Mesothelial cell of epicardium (in vitro differentiated cells): ENCODE results near the gene FAM181A. TPM values are rescaled to one million over a fixed set of nuclear protein-coding genes. Genes with fewer than 3 reads are reported as not detected.

Source experiments
- DNase-seq, 2 experiments: peaks; one replicate each; pipeline ENCODE4 v3.0.0; 2021; ENCODE audit warnings: low spot score in 2 of 2; ENCODE audit not compliant: unreplicated experiment in 2 of 2
- H3K27ac Mint-ChIP-seq: 2 replicates; pipeline ENCODE4 v1.8.0; 2021; ENCODE audit warnings: mixed read lengths
- H3K27me3 Mint-ChIP-seq: 2 replicates; pipeline ENCODE4 v1.8.0; 2021; ENCODE audit warnings: low read depth, mixed read lengths
- H3K36me3 Mint-ChIP-seq: 2 replicates; pipeline ENCODE4 v1.8.0; 2021; ENCODE audit warnings: mixed read lengths
- H3K4me1 Mint-ChIP-seq: 2 replicates; pipeline ENCODE4 v1.8.0; 2021; ENCODE audit warnings: mixed read lengths
- H3K4me3 Mint-ChIP-seq: 2 replicates; pipeline ENCODE4 v1.8.0; 2021; ENCODE audit warnings: mild to moderate bottlenecking, moderate library complexity, mixed read lengths
- H3K9me3 Mint-ChIP-seq: 2 replicates; pipeline ENCODE4 v1.8.0; 2021; ENCODE audit warnings: mixed read lengths
- CTCF ChIP-seq: fragments of 200-600 bp; sonication (generic); IDR thresholded peaks from one replicate; pipeline ENCODE4 v1.5.0; 2021; ENCODE audit warnings: antibody characterized with exemption; ENCODE audit not compliant: unreplicated experiment
- total RNA-seq: library from RNA; stranded (reverse); gene quantifications from 3 replicates; pipeline ENCODE4 v1.2.1, GENCODE V29; 2021

Gene FAM181A
- total RNA-seq, 1 donor from 2014 or later: not detected

- H3K9me3 Mint-ChIP-seq: no peaks in the 10 kb centered on the region
- H3K4me1 Mint-ChIP-seq: peaks cover 20% of the 10 kb centered on the region
- no peak overlapping the region for H3K4me3 Mint-ChIP-seq
- no peak for DNase-seq
- H3K27ac Mint-ChIP-seq: peak overlapping the region; percentile 19
- H3K27me3 Mint-ChIP-seq: no peaks in the 10 kb centered on the region
- no peaks in the 10 kb centered on the region for H3K36me3 Mint-ChIP-seq
- TF ChIP-seq CTCF: no peak
Observed at GRCh38 chr14:93956514-93957332, 29.6 kb downstream of the FAM181A start.

DNA sequence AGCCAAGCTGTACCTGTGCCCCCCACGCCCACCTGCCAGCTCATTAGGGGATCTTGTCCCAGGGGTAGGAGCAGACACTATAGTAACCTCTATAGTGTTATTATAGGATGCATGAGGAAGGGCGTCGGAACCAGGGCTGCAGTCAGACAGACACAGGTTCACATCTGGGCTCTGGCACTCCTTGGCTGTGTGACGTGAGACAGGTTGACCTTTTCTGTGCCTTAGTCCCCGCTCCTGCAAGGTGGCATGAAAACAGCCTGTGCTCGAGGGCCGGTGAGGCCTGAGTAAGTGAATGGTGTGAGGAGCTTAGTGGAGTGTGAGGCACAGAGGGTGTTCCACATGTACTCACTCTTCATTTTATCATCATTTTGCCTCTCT lies 30.2 kb downstream of the FAM181A start:
- Mint-ChIP-seq H3K4me3 (no peak overlapping the region), H3K27ac (peak overlapping the region; percentile 19), H3K9me3 (no peaks in the 10 kb centered on the region), H3K4me1 (peaks cover 20% of the 10 kb centered on the region), H3K36me3 (no peaks in the 10 kb centered on the region), H3K27me3 (no peaks in the 10 kb centered on the region)
- DNase-seq: no peak
- TF ChIP-seq CTCF: no peak

DNA sequence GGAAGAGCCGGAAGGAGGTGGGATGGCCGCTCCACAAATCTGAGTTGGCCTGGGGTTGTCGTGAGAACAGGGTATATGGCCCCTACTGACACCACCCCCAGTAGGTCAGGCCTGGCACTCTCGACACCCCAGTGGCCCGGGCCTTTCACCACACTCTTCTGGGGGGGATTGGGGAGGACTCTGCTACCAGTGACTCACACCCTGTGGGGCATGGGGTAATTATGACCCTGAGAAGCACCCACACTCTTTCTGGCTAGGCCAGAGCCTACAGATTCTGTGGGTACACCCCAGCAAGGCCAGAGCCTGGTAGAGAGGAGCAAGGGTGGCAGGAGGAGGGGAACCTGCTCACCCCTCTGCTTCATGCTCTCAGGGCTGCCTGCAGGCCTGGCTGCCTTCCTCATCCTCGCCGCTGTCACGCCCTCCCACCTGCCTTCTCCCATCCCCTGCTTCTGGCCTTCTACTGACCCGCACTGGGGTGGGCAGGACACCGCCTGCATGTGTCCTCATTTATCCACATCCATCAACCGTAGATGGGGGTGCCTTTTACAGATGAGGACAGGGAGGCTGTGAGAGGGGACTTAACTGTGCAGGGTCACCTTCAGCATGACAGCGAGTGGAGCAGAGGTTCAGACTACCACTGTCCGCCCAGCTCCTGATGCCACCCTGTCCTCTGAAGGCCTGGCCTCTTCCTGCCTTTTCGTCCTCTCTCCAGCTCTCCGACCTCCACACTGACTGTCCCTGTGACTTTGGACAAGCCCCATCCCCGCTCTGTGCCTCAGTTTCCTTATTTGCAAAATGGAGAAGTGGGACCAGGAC lies 30.8 kb downstream of the FAM181A start:
- Mint-ChIP-seq H3K4me1 (peaks cover 20% of the 10 kb centered on the region), H3K36me3 (no peaks in the 10 kb centered on the region), H3K4me3 (no peak overlapping the region), H3K27ac (no peak overlapping the region), H3K9me3 (no peaks in the 10 kb centered on the region), H3K27me3 (no peaks in the 10 kb centered on the region)
- DNase-seq: no peak
- TF ChIP-seq CTCF: no peak

DNA sequence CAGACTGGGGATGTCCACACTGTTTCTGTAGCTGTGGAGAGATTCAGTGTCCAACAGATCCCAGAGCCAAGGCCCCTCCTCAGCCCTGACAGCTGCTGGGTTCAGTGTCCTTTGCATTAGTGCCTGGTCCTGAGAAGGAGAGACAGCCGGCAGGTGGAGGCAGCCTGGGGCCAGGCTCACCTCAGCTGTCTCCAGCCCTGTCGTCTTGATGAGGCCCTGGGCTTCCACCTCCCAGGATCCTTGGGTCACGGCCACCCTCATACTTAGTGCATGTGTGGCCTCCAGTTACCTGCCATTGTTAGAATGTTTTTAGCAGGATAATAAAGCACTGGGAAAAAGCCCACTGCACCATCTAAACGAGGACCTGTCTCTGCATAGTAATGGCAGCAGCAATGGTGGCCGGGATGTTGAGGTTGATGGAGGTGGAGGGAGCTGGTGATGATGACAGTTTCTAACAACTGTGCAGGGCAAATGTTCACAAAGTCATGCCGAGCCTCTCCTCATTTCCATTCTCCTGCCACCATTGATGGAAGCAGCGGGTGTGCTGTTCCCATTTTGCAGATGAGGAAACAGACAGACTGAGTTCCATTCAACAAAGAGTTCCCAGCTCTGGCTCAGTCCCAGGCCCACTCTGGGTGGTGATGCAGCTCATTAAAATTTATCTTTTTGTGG lies 31.6 kb downstream of the FAM181A start:
- H3K4me1 Mint-ChIP-seq: peaks cover 20% of the 10 kb centered on the region
- H3K9me3 Mint-ChIP-seq: no peaks in the 10 kb centered on the region
- DNase-seq: no peak
- H3K27ac Mint-ChIP-seq: peak overlapping the region; percentile 80
- H3K4me3 Mint-ChIP-seq: no peak overlapping the region
- H3K27me3 Mint-ChIP-seq: no peaks in the 10 kb centered on the region
- no peaks in the 10 kb centered on the region for H3K36me3 Mint-ChIP-seq
- no peak for TF ChIP-seq CTCF

DNA sequence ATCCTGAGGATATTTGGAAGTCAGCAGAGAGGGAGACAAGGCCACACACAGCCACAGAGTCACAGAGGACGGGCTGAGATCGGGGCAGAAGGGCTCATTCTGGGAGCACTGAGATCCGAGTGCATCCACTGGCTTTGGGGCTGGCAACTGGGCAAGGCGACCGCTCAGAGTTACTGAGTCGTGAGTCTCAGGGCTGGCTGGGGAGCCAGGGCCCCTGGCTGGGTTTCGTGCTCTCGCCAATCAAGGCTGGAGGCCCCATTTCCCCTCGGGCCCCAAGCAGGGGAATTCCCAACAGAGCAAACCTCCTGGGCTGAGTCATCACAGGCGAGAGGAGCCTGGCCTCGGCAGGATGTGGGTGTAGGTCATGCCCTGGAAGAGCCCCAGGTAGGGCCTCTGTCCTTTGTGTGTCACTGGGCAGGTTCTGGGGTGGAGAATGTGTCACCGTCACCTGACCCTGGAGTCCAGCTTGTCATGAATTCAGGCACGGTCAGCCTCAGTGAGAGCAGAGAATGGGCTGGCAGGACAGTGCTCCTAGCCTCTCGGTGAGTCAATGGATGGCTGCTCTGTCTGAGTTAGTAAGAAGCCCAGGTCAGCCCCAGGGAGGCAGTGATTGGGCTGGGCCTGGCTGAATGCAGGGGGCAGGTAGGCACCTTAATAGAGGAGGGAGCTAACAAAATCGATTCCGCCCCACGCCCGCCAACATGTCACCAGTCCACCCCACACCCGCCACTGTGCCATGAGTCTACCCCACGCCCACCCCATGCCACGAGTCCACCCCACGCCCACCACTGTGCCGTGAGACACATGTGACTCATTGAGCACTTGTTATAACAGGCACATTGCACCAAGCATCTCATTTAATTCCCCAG lies 32.3 kb downstream of the FAM181A start:
- Mint-ChIP-seq H3K9me3 (no peaks in the 10 kb centered on the region), H3K36me3 (no peaks in the 10 kb centered on the region), H3K27ac (peak overlapping the region; percentile 80), H3K27me3 (no peaks in the 10 kb centered on the region), H3K4me1 (peaks cover 20% of the 10 kb centered on the region), H3K4me3 (no peak overlapping the region)
- TF ChIP-seq CTCF: no peak
- DNase-seq: peak; percentile 42 to 63
